ENCODE results near the gene CAPN11. TPM values are rescaled to one million over a fixed set of nuclear protein-coding genes. Genes with fewer than 3 reads are reported as not detected.

CAPN11 gene
- total RNA-seq, 2 experiments from 2014 or later = 1.3 to 1.5 TPM

- Mint-ChIP-seq H3K9me3 (no peaks in the 10 kb centered on the region), H3K36me3 (ENCODE audit: low read depth) (peaks cover 11% of the 10 kb centered on the region), H3K27ac (peak overlapping the region; percentile 73), H3K4me3 (peak overlapping the region; percentile 93), H3K4me1 (ENCODE audit: low read depth) (peaks cover 70% of the 10 kb centered on the region), H3K27me3 (no peaks in the 10 kb centered on the region)
- Histone ChIP-seq H3K4me1 (ENCODE audit: insufficient read depth, low read length) (peaks cover 75% of the 10 kb centered on the region), H3K4me3 (ENCODE audit: low read length) (no peak overlapping the region), H3K36me3 (ENCODE audit: insufficient read depth, low read length) (no peaks in the 10 kb centered on the region), H3K27ac (ENCODE audit: low read depth in 1 of 2, low read length in 2 of 2) (peak overlapping the region in 1 of 2 donors; percentile 40), H3K27me3 (ENCODE audit: control insufficient read depth in 1 of 2, insufficient read depth in 2 of 2, low read length in 2 of 2) (no peaks in the 10 kb centered on the region), H3K9me3 (ENCODE audit: control insufficient read depth in 1 of 2, insufficient read depth in 1 of 2, low read length in 2 of 2) (no peaks in the 10 kb centered on the region)
- intact Hi-C loops (cut with DNase I, micrococcal nuclease) = no loop called here
- TF ChIP-seq, protein P1, sequence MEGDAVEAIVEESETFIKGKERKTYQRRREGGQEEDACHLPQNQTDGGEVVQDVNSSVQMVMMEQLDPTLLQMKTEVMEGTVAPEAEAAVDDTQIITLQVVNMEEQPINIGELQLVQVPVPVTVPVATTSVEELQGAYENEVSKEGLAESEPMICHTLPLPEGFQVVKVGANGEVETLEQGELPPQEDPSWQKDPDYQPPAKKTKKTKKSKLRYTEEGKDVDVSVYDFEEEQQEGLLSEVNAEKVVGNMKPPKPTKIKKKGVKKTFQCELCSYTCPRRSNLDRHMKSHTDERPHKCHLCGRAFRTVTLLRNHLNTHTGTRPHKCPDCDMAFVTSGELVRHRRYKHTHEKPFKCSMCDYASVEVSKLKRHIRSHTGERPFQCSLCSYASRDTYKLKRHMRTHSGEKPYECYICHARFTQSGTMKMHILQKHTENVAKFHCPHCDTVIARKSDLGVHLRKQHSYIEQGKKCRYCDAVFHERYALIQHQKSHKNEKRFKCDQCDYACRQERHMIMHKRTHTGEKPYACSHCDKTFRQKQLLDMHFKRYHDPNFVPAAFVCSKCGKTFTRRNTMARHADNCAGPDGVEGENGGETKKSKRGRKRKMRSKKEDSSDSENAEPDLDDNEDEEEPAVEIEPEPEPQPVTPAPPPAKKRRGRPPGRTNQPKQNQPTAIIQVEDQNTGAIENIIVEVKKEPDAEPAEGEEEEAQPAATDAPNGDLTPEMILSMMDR (IDR thresholded peaks at IDR 0.05) = no peak
- ATAC-seq (ENCODE audit: poor library complexity) (no peak), DNase-seq (peak in 1 of 14 experiments; percentile 20)
- CTCF ChIA-PET = interaction anchor here (1.1 to 1.4 kb wide), 2 partner anchors 27 to 354 kb away, joined by 3 to 4 read pairs; no protein-coding TSS in a partner anchor
- POLR2A ChIA-PET = interaction anchor here (1.1 kb wide), 1 partner anchor 30 kb away, joined by 3 read pairs; no protein-coding TSS in a partner anchor
Observed at GRCh38 chr6:44123544-44123943, 35.1 kb upstream of the CAPN11 start.

DNA sequence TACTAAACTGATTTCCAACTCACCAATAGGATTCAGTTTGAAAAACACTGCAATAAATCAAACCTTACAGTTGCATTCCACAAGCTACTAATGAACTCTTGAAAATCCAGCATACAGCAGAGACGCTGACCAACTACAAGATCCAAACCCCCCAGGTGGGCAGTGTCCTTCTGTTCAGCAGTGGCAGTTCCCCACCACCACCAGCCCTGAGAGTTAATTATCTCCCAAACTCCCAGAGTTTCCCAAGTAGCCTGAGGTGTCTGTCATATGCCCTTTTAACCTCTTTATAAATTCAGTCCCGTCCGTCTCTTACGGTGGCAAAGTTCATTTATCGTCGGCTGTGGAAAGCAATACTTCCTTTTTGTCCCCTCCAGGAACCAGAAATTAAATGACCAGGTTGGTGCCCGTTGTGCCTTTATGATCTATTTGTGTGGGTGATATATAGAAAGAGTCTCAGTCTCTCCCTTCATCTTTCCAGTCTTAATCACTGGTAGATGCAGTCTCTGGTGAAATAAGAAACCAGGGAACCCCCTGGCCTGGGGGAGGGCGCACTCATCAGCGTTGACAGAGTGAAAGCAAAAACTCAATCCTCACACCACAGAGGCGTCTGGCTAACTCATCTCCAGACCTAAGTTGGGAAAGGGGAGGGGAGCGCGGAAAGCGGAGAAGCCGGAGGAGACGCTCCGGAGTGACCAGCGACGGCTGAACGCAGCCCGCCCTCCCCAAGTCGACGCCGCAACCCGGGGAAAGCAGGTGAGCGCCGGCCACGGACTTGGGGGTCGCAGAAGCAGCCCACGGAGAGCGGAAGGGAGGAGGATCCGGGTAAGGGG lies 32.1 kb upstream of the CAPN11 start:
- Histone ChIP-seq H3K4me3 (ENCODE audit: low read length) (peak overlapping the region; percentile 96), H3K4me1 (ENCODE audit: insufficient read depth, low read length) (peaks cover 59% of the 10 kb centered on the region), H3K27ac (ENCODE audit: low read depth in 1 of 2, low read length in 2 of 2) (peak overlapping the region; percentile 92), H3K27me3 (ENCODE audit: control insufficient read depth in 1 of 2, insufficient read depth in 2 of 2, low read length in 2 of 2) (no peaks in the 10 kb centered on the region), H3K9me3 (ENCODE audit: control insufficient read depth in 1 of 2, insufficient read depth in 1 of 2, low read length in 2 of 2) (no peaks in the 10 kb centered on the region), H3K36me3 (ENCODE audit: insufficient read depth, low read length) (no peaks in the 10 kb centered on the region)
- Mint-ChIP-seq H3K4me3 (peak overlapping the region; percentile 93), H3K27me3 (no peaks in the 10 kb centered on the region), H3K36me3 (ENCODE audit: low read depth) (peaks cover 11% of the 10 kb centered on the region), H3K9me3 (no peaks in the 10 kb centered on the region), H3K4me1 (ENCODE audit: low read depth) (peaks cover 57% of the 10 kb centered on the region), H3K27ac (peak overlapping the region; percentile 90)
- POLR2A ChIA-PET = no interaction called here
- TF ChIP-seq, protein P1 (IDR thresholded peaks at IDR 0.05) = no peak
- DNase-seq = peak in 13 of 14 experiments; percentile 9 to 89 (median 53)
- intact Hi-C loops (cut with DNase I, micrococcal nuclease) = loop anchor here in 1 of 2 experiments (2.0 to 5.0 kb wide), 4 partner anchors 98 to 260 kb away; partner anchors contain the start of genes AARS2, CDC5L and SLC35B2
- peak; percentile 58 for ATAC-seq (ENCODE audit: poor library complexity)
- CTCF ChIA-PET = no interaction called here

DNA sequence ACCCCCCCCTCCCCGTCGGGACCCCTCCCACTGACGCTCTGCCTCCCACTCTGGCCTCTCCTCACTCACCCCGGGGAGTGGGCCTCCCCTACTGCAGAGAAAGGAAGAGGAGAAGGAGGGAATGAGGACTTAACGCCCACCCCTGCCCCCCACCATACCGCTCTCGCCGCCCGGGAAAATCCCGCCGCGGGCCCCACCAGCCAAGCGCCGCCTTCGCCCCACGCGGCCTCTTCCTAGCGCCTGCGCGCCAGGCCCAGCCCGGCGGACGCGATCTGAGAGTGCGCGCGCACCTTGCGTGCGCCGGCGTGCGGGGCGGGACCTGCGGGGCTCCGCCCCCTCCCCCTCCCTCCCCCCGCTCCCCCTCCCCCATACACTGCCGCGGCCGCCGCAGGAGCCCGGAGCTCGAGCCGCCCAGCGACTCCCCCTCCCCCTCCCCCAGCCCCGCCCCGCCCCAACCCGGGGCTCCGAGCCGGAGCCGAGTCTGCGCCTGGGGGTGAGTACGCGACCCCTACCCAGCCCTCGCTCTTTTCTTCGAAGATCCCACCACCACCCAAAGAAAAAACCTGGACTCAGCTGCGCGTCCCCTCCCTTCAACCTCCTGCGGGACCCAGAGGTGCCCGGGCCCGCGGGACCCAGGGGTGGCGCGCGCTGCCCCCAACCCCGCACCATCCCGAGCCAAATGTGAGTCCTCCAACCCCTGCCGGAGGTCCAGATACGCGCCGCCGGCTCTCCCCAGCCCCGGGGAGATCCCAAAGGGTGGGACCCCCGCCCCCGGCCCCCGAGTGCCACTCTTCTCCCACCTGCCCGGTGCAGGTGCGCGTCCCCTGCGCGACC lies 31.2 kb upstream of the CAPN11 start, which contains the start of the genes MRPL14 and TMEM63B:
TSS of gene MRPL14 (minus strand) at position 267 of the 834 bp plus-strand sequence. CDS start 10,841 bp downstream, outside the sequence.
TSS of gene TMEM63B (plus strand) at position 369 of the 834 bp plus-strand sequence. CDS start 7,031 bp downstream, outside the sequence.
- POLR2A ChIA-PET = interaction anchor here (0.9 kb wide), 1 partner anchor 31 kb away, joined by 3 read pairs; no protein-coding TSS in a partner anchor
- ATAC-seq (ENCODE audit: poor library complexity) = peak; percentile 87
- CTCF ChIA-PET = interaction anchor here (0.7 to 0.9 kb wide), 2 partner anchors 9 to 141 kb away, joined by 3 read pairs; no protein-coding TSS in a partner anchor
- H3K4me3 Mint-ChIP-seq = peak within 1 kb of the TSS; percentile 93
- Histone ChIP-seq H3K27me3 (ENCODE audit: control insufficient read depth in 1 of 2, insufficient read depth in 2 of 2, low read length in 2 of 2) (no peaks in the 10 kb centered on the region), H3K9me3 (ENCODE audit: control insufficient read depth in 1 of 2, insufficient read depth in 1 of 2, low read length in 2 of 2) (no peaks in the 10 kb centered on the region), H3K4me1 (ENCODE audit: insufficient read depth, low read length) (peaks cover 54% of the 10 kb centered on the region), H3K36me3 (ENCODE audit: insufficient read depth, low read length) (no peaks in the 10 kb centered on the region), H3K27ac (ENCODE audit: low read depth in 1 of 2, low read length in 2 of 2) (peak within 1 kb of the TSS; percentile 92), H3K4me3 (ENCODE audit: low read length) (peak within 1 kb of the TSS; percentile 96)
- H3K36me3 Mint-ChIP-seq (ENCODE audit: low read depth) = peaks cover 11% of the 10 kb centered on the region
- TF ChIP-seq, protein P1 (IDR thresholded peaks at IDR 0.05) = no peak
- intact Hi-C loops (cut with DNase I, micrococcal nuclease) = loop anchor here in 1 of 2 experiments (2.0 to 5.0 kb wide), 5 partner anchors 25 to 259 kb away; partner anchors contain the start of genes AARS2, CDC5L and SLC35B2
- no peaks in the 10 kb centered on the region for H3K9me3 Mint-ChIP-seq
- peak; percentile 79 to 97 (median 89) for DNase-seq
- peak within 1 kb of the TSS; percentile 90 for H3K27ac Mint-ChIP-seq
- H3K27me3 Mint-ChIP-seq = no peaks in the 10 kb centered on the region
- peaks cover 62% of the 10 kb centered on the region for H3K4me1 Mint-ChIP-seq (ENCODE audit: low read depth)

All from CD4-positive, alpha-beta T cell (primary cell).